Activated CD4-positive, alpha-beta T cell treated with anti-CD3 and anti-CD28 coated beads, Interleukin-2, amount 50 U/mL, for 48 hours (primary cell): ENCODE results near the gene GRIN2A.

Source experiments
- DNase-seq, 2 experiments: peaks; one replicate each; pipeline ENCODE4 v3.0.0-alpha.2; 2020

The GRIN2A gene

GRCh38 chr16:10181196-10182162 is 749 bp downstream of the GRIN2A start:
- DNase-seq = peak; percentile 58

GRCh38 chr16:10180771-10181163 is 1.5 kb downstream of the GRIN2A start:
- peak; percentile 22 to 41 for DNase-seq

DNA sequence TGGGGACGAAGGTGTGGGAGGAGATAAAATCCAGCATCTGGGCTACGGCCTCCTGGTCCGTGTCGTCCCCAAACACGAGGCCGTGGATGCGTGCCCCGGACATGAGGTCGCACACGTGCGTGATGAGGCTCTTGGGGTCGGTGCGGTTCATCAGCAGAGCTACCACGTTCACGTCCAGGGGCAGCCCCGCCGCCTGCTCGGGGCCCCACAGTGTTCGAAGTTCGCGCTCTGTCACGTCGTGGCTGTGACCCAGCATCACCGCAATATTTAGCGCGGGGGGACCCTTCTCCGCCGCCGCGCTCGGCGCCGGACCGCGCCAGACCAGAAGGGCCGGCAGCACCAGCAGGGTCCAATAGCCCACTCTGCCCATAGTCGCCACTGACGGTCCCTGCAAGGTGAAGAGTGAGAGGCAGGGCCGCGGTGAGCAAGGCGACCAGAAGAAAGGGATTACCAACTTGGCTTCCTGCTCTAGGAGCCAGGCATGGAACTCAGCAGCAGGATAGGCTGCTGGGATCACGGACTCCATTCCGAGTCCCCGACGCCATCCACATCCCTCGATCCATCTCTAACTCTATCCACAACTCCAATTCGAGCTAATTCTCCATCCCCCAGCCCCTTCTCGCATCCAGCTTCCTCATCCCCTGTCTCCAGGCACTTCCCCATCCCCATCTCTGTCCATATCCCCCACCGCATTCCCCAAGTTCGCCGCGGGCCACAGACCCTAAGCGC is 2.0 kb downstream of the GRIN2A start:
- DNase-seq = no peak

- no peak for DNase-seq
Measured at GRCh38 chr16:10178526-10178925, 3.7 kb downstream of the GRIN2A start.

DNA sequence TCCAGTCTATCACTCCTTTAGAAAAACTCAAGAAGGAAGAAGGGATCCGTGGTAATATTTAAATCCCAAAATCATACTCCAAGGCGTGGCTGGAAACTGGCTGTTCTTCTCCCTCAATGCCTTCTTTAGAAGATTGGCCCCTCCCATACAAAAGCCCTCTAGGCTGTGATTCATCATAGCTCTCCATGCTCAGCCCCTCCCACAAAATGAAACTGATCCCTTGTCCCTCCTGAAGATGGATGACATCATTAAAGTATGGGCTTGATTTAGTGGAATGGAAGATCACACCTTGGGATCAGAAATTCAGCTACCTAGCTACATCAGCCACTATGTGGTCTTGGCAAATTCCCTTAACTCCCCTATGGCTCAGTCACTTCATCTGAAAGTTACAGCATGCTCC is 4.1 kb downstream of the GRIN2A start:
- no peak for DNase-seq

DNA sequence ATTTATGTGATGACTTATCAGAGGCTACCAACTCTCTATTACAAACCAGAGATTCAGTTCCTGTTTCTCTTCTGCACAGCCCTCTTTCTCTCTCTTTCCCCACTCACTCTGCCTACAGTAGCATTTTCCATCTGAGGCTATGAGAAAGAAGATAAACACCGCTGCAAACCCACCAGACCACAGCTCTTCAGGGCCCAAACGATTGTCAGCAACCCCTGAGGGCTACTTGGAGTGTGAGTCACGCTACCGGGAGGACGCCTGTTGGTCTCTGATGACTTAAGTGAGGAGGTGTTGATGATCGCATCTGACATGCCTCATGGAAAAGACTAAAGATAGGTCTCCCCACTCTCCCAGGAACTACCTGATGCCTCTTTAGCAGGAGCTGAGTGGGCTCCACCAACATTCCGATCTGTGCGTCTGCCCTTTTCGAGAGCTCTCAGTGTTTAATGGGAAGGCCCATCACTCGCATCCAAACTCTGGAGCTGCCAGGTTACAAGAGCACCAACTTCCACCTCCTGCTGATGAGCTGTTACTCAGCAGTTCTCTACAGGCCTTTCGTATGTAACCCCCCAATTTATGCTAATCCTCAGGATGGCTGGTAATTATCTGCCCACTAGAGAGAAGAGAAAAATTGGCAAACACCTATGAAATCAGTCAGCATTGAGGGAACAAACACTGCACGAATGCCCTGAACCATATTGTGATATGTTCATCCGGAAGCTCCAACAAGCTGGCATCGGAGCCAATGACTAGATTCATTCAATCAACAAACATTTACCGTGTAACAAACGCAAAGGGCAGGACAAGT is 9.2 kb downstream of the GRIN2A start:
- no peak for DNase-seq

DNA sequence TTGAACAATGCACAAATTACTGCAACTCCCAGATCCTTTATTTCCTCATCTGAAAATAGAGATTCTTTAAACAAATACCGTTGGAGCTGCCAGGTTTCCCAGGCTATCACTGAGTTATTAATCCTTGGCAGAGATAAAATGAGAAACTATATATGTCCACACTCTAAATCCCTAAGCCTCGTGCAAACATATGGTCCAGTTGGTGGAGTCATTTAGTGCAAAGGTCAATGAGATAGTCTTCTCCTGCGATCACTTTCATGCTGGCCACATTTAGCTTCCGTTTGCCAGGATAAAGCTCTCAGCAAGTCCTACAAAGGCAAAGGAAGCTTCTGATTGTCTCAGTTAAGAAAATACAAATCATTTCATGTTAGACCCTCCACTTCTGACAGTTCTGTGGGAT is 11.0 kb downstream of the GRIN2A start:
- DNase-seq = no peak

- DNase-seq = no peak
Measured at GRCh38 chr16:10169904-10170410, 12.3 kb downstream of the GRIN2A start.

DNA sequence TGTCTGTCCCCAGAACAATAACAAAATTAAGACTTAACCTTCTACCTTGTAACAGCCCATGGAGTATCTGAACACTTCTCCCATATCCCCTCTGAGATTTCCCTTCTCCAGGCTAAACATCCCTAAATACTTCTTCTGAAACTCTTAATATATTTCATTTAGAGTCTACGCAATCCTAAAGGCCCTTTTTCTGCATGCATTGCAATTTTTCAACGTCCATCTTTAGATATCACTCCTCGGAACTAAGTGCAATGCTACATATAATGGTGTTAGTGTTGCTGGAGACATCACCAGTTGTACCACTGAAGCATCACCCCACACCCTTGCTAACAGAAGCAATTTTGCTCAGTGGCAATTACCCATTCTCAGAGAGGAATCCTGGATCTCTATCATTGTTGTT is 13.2 kb downstream of the GRIN2A start:
- DNase-seq = no peak

DNA sequence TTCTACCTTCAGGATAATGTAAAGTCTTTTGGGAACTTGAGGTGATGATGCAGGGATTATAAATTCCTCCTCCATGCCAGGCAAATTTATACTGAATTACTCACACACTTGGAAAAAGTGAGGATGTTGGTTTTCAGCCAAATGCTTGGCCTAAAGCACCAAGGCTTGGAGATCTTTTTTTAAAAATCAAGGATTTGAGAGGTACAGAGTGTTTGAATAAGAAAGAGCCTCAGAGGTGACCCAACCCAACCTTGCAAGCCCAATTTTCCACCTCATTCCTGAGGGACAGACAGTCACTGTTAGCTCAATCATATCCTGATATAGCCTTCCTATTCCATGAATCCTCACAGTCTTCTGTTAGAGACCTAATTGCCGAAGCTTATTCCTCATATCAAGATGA is 14.0 kb downstream of the GRIN2A start:
- no peak for DNase-seq

GRCh38 chr16:10165643-10166042 is 16.6 kb downstream of the GRIN2A start:
- no peak for DNase-seq

DNA sequence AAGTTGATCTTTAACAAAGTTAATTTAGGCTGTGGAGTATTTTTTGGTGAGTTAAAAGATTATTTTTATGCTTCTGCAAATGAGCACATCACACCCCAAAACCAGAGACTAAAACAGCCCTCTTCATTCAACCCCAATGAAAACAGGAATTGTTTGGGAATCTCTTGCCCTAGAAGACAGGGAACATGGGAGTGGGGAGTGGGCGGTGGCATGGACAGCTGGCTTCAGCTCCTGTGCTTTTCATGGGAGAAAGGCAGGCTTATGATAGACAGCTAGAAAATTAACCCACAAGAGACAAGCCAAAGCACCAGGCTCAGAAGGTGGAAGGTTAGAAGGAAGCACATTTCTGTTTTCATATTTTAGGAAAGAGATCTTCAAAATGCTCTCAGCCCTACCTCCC is 19.2 kb downstream of the GRIN2A start:
- DNase-seq = no peak

DNA sequence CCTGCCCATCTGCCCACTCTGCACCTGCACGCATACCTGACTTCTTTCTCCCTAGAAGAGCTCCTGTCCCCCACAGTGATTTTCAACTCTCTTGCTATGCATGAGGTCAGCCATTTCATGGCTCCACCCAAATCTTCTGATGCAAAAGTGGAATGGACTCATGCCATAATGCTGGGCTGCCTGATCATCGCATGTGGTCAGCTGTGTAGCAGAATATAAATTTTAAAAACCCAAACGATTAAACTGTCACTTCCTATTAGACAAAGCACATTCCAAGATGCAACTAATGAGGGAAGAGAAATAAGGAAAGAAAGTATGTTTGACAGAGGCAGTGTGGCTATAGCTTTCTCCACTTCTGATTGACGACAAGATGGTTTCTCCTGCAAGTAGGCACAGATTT is 26.1 kb downstream of the GRIN2A start:
- DNase-seq = no peak

DNA sequence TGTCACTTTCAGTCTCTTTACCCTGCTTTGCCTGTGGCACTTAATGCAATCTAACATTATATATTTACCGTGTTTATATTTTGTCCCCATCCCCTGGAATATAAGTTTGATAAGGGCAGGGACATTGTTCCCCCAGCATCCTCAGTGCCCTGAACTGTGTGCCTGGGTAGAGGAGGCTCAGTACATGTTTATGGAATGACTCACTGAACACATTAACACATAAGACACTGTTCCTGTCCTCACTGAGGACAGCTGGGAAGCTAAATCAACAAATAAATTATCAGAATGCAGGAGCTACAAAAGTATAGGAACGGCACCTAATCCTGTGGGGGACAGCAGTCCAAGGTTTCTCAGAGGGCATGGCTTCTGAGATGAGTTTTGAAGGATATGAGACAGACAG is 27.8 kb downstream of the GRIN2A start:
- DNase-seq = no peak

DNA sequence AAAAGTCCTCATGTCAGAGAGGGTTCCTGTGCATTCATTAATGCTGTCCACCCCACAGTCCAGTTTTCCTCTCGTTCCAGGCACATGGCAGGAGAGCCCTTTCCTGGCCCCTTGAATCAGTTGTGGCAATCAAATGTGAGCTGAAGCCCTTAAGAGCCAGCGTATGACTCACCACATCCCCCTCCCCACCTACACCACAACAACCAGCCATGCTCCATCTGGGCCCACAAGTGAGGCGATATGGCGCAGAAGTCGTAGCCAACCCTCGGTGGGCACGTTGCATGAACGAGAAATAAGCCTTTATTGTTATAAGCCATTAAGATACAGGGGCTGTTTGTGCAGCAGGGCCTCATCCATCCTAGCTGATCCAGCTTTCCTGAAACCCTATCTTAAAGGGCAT is 28.2 kb downstream of the GRIN2A start:
- no peak for DNase-seq

DNA sequence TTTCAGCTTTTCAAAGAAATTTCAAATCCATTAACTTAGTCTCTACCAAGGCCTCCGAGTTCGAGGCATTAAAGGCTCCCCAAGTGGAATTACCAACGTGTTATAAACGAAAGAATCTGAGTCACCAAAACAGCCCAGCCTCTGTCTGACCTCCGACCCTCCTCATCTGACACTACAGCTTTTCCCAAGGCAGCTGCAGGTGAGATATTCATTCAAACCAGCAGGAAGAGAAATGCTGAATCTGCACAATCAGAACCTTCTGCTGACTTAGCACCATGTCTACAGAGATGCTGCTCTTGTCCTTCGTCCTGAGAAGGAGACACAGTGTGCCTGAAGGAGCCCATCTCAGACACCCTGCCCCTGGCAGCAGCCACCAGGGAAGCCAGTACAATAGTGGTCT is 30.5 kb downstream of the GRIN2A start:
- DNase-seq = no peak

DNA sequence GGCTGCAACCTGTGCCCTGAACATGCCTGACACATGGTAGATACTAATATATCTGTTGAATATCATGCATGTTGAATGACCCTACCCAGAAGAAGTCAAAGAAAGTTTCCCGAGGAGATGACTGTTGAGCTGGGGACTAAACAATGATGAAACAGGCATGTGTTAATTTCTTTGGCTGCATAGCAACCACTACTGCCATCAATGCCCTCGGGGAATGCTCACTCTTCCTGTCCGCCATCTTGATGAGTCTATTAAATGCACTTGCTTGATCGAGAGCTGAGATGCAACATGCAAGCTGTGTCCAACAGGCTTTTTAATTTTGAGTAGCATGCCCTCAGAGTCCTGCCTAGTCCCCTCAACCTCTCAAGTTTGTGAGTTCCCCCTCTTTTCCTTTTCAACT is 31.3 kb downstream of the GRIN2A start:
- DNase-seq = no peak

DNA sequence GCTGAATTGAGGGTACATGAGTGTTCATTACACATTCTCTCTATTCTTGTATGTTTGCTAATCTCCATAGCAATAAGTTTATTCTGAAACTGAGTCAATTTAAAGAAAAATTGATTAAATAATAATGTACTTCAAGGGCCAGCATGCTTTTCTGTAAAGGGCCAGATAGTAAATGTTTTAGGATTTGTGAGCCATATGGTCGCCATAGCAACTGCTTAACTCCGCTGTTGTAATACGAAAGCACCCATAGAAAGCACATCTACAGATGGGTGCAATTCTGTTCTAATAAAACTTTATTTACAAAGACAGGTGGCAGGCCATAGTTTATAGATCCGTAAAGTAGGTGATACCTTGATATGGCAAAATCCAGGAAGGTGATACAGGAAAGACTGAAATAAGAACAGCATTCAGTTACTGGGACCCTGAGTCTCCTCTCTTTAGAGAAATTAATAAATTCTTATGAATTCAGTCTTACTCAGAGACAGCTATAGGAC is 36.6 kb downstream of the GRIN2A start:
- DNase-seq = no peak

- no peak for DNase-seq
Measured at GRCh38 chr16:10141671-10142070, 40.6 kb downstream of the GRIN2A start.

GRCh38 chr16:10138881-10139280 is 43.3 kb downstream of the GRIN2A start:
- DNase-seq = no peak

DNA sequence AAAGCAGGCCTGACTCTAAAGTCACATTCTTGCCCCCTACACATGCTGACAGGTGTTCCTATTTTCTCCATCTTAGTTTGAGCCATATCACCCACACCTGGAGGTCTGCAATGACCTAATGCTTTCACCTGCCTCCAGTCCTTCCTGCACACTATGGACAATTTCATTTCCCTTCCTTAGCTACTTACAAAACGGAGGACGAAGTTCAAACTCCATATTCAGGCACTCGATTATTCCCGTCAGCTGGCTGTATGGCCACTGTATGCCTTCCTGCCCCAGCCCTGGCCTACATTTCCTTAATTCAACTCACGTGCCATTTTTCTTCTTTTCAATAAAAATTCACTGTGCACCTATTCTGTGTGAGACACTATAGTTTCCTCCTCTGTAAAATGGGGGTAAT is 44.9 kb downstream of the GRIN2A start:
- DNase-seq = no peak

GRCh38 chr16:10136916-10137315 is 45.3 kb downstream of the GRIN2A start:
- no peak for DNase-seq

GRCh38 chr16:10130538-10130937 is 51.7 kb downstream of the GRIN2A start:
- no peak for DNase-seq
